K562 (cell line): Measurements from ENCODE around the gene MTF1. TPM values are rescaled to one million over a fixed set of nuclear protein-coding genes. Genes with fewer than 3 reads are reported as not detected.

ENCODE experiments used
- ATAC-seq: fragments of 200-7000 bp; cut with Tn5 transposase; 3 replicates; pipeline ENCODE4 v1.9.1; 2020; ENCODE audit warnings: moderate library complexity
- BruUV-seq: library from RNA; stranded (reverse); fragments of 400-500 nt; replicated peaks from 2 replicates; lab custom pipeline; 2021; lab: Mats Ljungman, UMichigan
- CTCF ChIA-PET: fragments of 300-600 bp; formaldehyde crosslinking; extraction: SDS; loops from one replicate; lab custom pipeline; 2021; ENCODE audit warnings: low intra/inter-chr PET ratio; lab: Yijun Ruan, JAX
- POLR2A ChIA-PET: fragments of 300-600, 350-650 bp; sonication (Branson Sonifier 250); formaldehyde crosslinking; extraction: SDS; loops from one replicate; lab custom pipeline; 2021; ENCODE audit warnings: antibody characterized with exemption, inconsistent platforms; lab: Yijun Ruan, JAX
- DNase-seq, 4 experiments: peaks; one replicate each; pipeline versions ENCODE4 v3.0.0 to v3.0.0-alpha.2; 2011 to 2018; ENCODE audit warnings: low spot score in 3 of 4, mixed read lengths in 3 of 4; ENCODE audit errors: extremely low read depth in 1 of 4
- FAIRE-seq: peaks from 2 replicates; lab custom pipeline; 2011; peaks lifted over from hg19 to GRCh38; lab: Jason Lieb, UNC
- H2AFZ ChIP-seq: 2 replicates; pipeline ENCODE4 v1.6.0; 2011; ENCODE audit warnings: low read depth, low read length, control low read depth, inconsistent platforms
- H3K27ac ChIP-seq: fragments of 200-600 bp; 3 replicates; pipeline ENCODE4 v1.8.0; 2011; ENCODE audit warnings: low read depth, mild to moderate bottlenecking, control low read depth, inconsistent platforms, low read length, moderate library complexity, mixed read lengths; ENCODE audit errors: extremely low read depth
- H3K27me3 ChIP-seq, 2 experiments: fragments of 300-600 bp in 1 of 2; 2 replicates in 1 of 2; 3 replicates in 1 of 2; pipeline versions ENCODE4 v1.6.0 to v1.8.0; 2011; ENCODE audit warnings: inconsistent platforms in 2 of 2, low read length in 2 of 2, mild to moderate bottlenecking in 1 of 2, mixed read lengths in 1 of 2, moderate library complexity in 1 of 2; ENCODE audit not compliant: control insufficient read depth in 2 of 2, insufficient read depth in 2 of 2
- H3K36me3 ChIP-seq: fragments of 300-600 bp; 3 replicates; pipeline ENCODE4 v1.8.0; 2011; ENCODE audit warnings: mild to moderate bottlenecking, low read length, inconsistent platforms; ENCODE audit not compliant: control insufficient read depth, insufficient read depth
- H3K4me1 ChIP-seq, 2 experiments: fragments of 200-600 bp in 1 of 2; replicated peaks in 1 of 2; 2 replicates in 1 of 2; 3 replicates in 1 of 2; pipeline versions ENCODE4 v1.5.1 to v1.8.0; 2011; ENCODE audit warnings: inconsistent platforms in 2 of 2, low read length in 2 of 2, mild to moderate bottlenecking in 1 of 2, mixed read lengths in 1 of 2, moderate library complexity in 1 of 2; ENCODE audit not compliant: control insufficient read depth in 2 of 2, insufficient read depth in 2 of 2
- H3K4me2 ChIP-seq: 2 replicates; pipeline ENCODE4 v1.6.1; 2011; ENCODE audit warnings: low read length, control low read depth, inconsistent platforms, mixed read lengths; ENCODE audit not compliant: insufficient read depth
- H3K4me3 ChIP-seq: fragments of 200-600 bp; sonication (generic), shearing (Covaris generic); 2 replicates; pipeline ENCODE4 v1.5.1; 2016; ENCODE audit warnings: control low read depth, inconsistent platforms
- H3K79me2 ChIP-seq: fragments of 200-600 bp; 3 replicates; pipeline ENCODE4 v1.8.0; 2011; ENCODE audit warnings: low read length, inconsistent platforms; ENCODE audit not compliant: control insufficient read depth, insufficient read depth
- H3K9ac ChIP-seq, 2 experiments: 2 replicates each; pipeline versions ENCODE4 v1.6.0 to v1.6.1; 2011; ENCODE audit warnings: low read depth in 2 of 2, low read length in 2 of 2, control low read depth in 1 of 2, inconsistent platforms in 1 of 2, mild to moderate bottlenecking in 1 of 2, mixed read lengths in 1 of 2; ENCODE audit not compliant: insufficient read depth in 1 of 2
- H3K9me1 ChIP-seq: one replicate; pipeline ENCODE4 v1.6.0; 2011; ENCODE audit warnings: inconsistent platforms, mild to moderate bottlenecking, low read length, moderate library complexity; ENCODE audit not compliant: control insufficient read depth, insufficient read depth
- H3K9me3 ChIP-seq: replicated peaks from 2 replicates; pipeline ENCODE4 v1.5.1; 2011; ENCODE audit warnings: low read depth, low read length, inconsistent platforms; ENCODE audit not compliant: control insufficient read depth, insufficient read depth
- H4K20me1 ChIP-seq: replicated peaks from 2 replicates; pipeline ENCODE4 v1.6.1; 2011; ENCODE audit warnings: low read length, inconsistent platforms, mixed read lengths; ENCODE audit not compliant: control insufficient read depth, insufficient read depth
- CHD2 ChIP-seq: IDR thresholded peaks from 2 replicates; pipeline ENCODE4 v1.6.1; 2011; ENCODE audit warnings: low read depth, low read length
- CSDE1 ChIP-seq, 2 experiments: fragments of 450-650 bp; IDR thresholded peaks; 2 replicates each; pipeline ENCODE4 v1.6.1; 2016; ENCODE audit warnings: mild to moderate bottlenecking in 1 of 2
- GABPB2 ChIP-seq: fragments of 250-450 bp; sonication (Bioruptor Pico); conservative IDR thresholded peaks from 2 replicates; pipeline ENCODE4 v1.5.1; 2021; ENCODE audit warnings: mild to moderate bottlenecking
- KAT8 ChIP-seq: fragments of 450-650 bp; IDR thresholded peaks from 2 replicates; pipeline ENCODE4 v1.6.1; 2016; ENCODE audit warnings: low read depth, mild to moderate bottlenecking
- KLF16 ChIP-seq: IDR thresholded peaks from 2 replicates; pipeline ENCODE4 v1.6.1; 2016; ENCODE audit warnings: antibody characterized with exemption
- POLR2A ChIP-seq: fragments of 450-650 bp; conservative IDR thresholded peaks from 2 replicates; pipeline ENCODE4 v1.6.1; 2016
- POLR2AphosphoS5 ChIP-seq: IDR thresholded peaks from 2 replicates; pipeline ENCODE4 v1.6.1; 2011; ENCODE audit warnings: mild to moderate bottlenecking, low read depth, low read length, moderate library complexity; ENCODE audit not compliant: control insufficient read depth, insufficient read depth
- POLR2B ChIP-seq: fragments of 450-650 bp; IDR thresholded peaks from 2 replicates; pipeline ENCODE4 v1.6.1; 2018; ENCODE audit warnings: low read depth; ENCODE audit not compliant: partially characterized antibody
- SMARCE1 ChIP-seq: fragments of 450-650 bp; IDR thresholded peaks from 2 replicates; pipeline ENCODE4 v1.7.1; 2016; ENCODE audit warnings: mild to moderate bottlenecking
- SREBF2 ChIP-seq: sonication (generic); formaldehyde crosslinking; IDR thresholded peaks from 2 replicates; pipeline ENCODE4 v1.4.0; 2020; ENCODE audit warnings: mild to moderate bottlenecking, missing genetic modification reagents
- SUPT5H ChIP-seq: fragments of 450-650 bp; IDR thresholded peaks from 2 replicates; pipeline ENCODE4 v1.6.1; 2016
- ZBED1 ChIP-seq: IDR thresholded peaks from 2 replicates; pipeline ENCODE4 v1.6.1; 2014
- ZNF347 ChIP-seq: fragments of 450-650 bp; formaldehyde crosslinking; IDR thresholded peaks from 2 replicates; pipeline ENCODE4 v1.4.0; 2020; ENCODE audit warnings: low read depth, mild to moderate bottlenecking, moderate library complexity
- ZNF75A ChIP-seq: fragments of 450-650 bp; formaldehyde crosslinking; IDR thresholded peaks from 2 replicates; pipeline ENCODE4 v1.4.0; 2020; ENCODE audit warnings: mild to moderate bottlenecking
- WGBS: fragments of 100-300 bp; shearing (Covaris generic); methylation state at CpG from one replicate; pipeline ENCODE4 v1.1.6; 2016; ENCODE audit warnings: low coverage, mixed read lengths; ENCODE audit not compliant: insufficient coverage; ENCODE audit errors: missing lambda C conversion rate; 5-methylcytosine and 5-hydroxymethylcytosine counted together
- in situ Hi-C: fragments of 300-500 bp; cut with MboI; formaldehyde crosslinking; loops from 4 replicates; pipeline ENCODE4 v1.15.0; 2018; ENCODE audit warnings: inconsistent platforms, mixed read lengths
- intact Hi-C: fragments of 100-400 bp; cut with micrococcal nuclease; formaldehyde crosslinking; loops from 2 replicates; pipeline ENCODE4 v1.14.2; 2022
- polyA plus RNA-seq, 8 experiments: library from polyadenylated mRNA; depleted of rRNA in 4 of 8; stranded (reverse) in 5 of 8; unstranded in 3 of 8; fragments of >200 nt; fragmentation: Nextera tagmentation in 2 of 8; fragmentation: Illumina TruSeq in 1 of 8; extraction: Ambion mirVana in 2 of 8; extraction: Trizol in 1 of 8; gene quantifications; 2 replicates each; pipeline versions ENCODE4 v1.2.1 to v1.2.3, GENCODE V29; 2011 to 2014; ENCODE audit warnings: inconsistent platforms in 1 of 8, missing spikeins in 1 of 8
- total RNA-seq, 7 experiments: library from RNA; depleted of rRNA in 6 of 7; stranded (reverse); fragments of >200 nt in 6 of 7; fragmentation: Illumina TruSeq in 2 of 7; extraction: Trizol in 2 of 7; gene quantifications; 2 replicates each; pipeline versions ENCODE4 v1.2.1 to v1.2.3, GENCODE V29; 2011 to 2021; ENCODE audit warnings: low replicate concordance in 1 of 7
- TF ChIP-seq, protein P1 (sequence below): fragments of 450-650 bp; formaldehyde crosslinking; IDR thresholded peaks from 2 replicates; pipeline ENCODE4 v1.4.0; 2022; ENCODE audit warnings: missing genetic modification characterization
- TF ChIP-seq, protein P2 (sequence below): fragments of 250-450 bp; sonication (Bioruptor Pico); IDR thresholded peaks from 2 replicates; pipeline ENCODE4 v1.5.0; 2021
- TF ChIP-seq, protein P3 (sequence below): sonication (generic); formaldehyde crosslinking; IDR thresholded peaks from 2 replicates; pipeline ENCODE4 v1.8.0; 2023; ENCODE audit warnings: mild to moderate bottlenecking, missing genetic modification reagents
- TF ChIP-seq, protein P4 (sequence below): fragments of 250-450 bp; sonication (Bioruptor Pico); IDR thresholded peaks from 2 replicates; pipeline ENCODE4 v1.5.0; 2021

The MTF1 gene
- total and polyA plus RNA-seq, 9 of the 15 experiments (the other 6 are each of a cell fraction or from before 2014, with no cell fraction given) = 1.1 to 12.2 (median 4.3) TPM

DNA sequence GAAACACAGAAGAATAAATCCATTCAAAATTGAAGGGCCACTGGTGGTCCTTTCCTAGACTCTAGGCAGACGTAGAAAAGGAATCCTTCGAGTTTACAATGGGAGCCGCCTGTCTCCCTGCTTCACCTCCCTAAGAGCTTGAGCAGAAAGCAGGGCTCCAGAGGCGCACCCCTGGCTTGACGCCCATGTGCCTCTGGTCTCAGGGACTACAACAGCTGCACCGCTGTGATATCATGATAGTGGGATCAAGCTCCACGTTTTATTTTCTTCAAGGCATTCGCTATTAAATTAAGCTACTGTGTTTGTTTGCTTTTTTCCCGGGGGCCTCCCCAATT, 52.2 kb downstream of the MTF1 start (continued):
- TF ChIP-seq, protein P1, sequence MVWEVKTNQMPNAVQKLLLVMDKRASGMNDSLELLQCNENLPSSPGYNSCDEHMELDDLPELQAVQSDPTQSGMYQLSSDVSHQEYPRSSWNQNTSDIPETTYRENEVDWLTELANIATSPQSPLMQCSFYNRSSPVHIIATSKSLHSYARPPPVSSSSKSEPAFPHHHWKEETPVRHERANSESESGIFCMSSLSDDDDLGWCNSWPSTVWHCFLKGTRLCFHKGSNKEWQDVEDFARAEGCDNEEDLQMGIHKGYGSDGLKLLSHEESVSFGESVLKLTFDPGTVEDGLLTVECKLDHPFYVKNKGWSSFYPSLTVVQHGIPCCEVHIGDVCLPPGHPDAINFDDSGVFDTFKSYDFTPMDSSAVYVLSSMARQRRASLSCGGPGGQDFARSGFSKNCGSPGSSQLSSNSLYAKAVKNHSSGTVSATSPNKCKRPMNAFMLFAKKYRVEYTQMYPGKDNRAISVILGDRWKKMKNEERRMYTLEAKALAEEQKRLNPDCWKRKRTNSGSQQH = no peak
- TF ChIP-seq, protein P2, sequence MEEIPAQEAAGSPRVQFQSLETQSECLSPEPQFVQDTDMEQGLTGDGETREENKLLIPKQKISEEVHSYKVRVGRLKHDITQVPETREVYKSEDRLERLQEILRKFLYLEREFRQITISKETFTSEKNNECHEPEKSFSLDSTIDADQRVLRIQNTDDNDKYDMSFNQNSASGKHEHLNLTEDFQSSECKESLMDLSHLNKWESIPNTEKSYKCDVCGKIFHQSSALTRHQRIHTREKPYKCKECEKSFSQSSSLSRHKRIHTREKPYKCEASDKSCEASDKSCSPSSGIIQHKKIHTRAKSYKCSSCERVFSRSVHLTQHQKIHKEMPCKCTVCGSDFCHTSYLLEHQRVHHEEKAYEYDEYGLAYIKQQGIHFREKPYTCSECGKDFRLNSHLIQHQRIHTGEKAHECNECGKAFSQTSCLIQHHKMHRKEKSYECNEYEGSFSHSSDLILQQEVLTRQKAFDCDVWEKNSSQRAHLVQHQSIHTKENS (CRISPR knock-in tag) = no peak
- TF ChIP-seq SREBF2 (CRISPR knock-in tag) = 0 out of 2 replicates have a peak, but pooled peaks have one; percentile 54
- TF ChIP-seq ZNF75A (CRISPR knock-in tag) = no peak
- TF ChIP-seq ZNF347 (CRISPR knock-in tag) = no peak
- no peak for TF ChIP-seq KAT8

DNA sequence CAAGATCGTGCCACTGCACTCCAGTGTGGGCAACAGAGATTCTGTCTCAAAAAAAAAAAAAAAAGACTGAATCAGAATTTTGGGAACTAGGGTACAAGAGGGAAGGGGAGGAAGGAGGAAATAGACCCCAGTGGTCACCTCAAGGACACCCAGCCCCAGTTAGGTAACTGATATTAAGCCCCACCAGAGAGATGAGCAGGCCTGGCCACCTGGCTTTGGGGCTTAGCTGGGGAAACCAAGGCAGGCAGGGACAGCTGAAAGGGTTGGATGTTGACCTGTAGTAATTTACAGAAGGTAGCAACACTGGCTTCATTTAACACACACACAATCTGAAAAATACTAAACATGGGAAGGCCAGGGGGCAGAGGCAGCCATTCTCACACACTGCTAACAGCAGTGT, 57.0 kb downstream of the MTF1 start:
- no TSS peak for BruUV-seq
- H2AFZ ChIP-seq = no peak overlapping the region
- TF ChIP-seq SUPT5H = peak; percentile 37
- TF ChIP-seq CHD2 = no peak
- no peak for TF ChIP-seq POLR2B
- no peak for TF ChIP-seq ZBED1
- no peak for TF ChIP-seq KLF16
- 0 out of 2 replicates have a peak, but pooled peaks have one; percentile 19 for TF ChIP-seq GABPB2
- peak; percentile 43; the same call in 1 of the 2 replicates for TF ChIP-seq POLR2A
- no peak for TF ChIP-seq CSDE1 (IDR thresholded peaks at IDR 0.05)
- TF ChIP-seq, protein P3, sequence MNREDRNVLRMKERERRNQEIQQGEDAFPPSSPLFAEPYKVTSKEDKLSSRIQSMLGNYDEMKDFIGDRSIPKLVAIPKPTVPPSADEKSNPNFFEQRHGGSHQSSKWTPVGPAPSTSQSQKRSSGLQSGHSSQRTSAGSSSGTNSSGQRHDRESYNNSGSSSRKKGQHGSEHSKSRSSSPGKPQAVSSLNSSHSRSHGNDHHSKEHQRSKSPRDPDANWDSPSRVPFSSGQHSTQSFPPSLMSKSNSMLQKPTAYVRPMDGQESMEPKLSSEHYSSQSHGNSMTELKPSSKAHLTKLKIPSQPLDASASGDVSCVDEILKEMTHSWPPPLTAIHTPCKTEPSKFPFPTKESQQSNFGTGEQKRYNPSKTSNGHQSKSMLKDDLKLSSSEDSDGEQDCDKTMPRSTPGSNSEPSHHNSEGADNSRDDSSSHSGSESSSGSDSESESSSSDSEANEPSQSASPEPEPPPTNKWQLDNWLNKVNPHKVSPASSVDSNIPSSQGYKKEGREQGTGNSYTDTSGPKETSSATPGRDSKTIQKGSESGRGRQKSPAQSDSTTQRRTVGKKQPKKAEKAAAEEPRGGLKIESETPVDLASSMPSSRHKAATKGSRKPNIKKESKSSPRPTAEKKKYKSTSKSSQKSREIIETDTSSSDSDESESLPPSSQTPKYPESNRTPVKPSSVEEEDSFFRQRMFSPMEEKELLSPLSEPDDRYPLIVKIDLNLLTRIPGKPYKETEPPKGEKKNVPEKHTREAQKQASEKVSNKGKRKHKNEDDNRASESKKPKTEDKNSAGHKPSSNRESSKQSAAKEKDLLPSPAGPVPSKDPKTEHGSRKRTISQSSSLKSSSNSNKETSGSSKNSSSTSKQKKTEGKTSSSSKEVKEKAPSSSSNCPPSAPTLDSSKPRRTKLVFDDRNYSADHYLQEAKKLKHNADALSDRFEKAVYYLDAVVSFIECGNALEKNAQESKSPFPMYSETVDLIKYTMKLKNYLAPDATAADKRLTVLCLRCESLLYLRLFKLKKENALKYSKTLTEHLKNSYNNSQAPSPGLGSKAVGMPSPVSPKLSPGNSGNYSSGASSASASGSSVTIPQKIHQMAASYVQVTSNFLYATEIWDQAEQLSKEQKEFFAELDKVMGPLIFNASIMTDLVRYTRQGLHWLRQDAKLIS (CRISPR knock-in tag) = no peak
- TF ChIP-seq SMARCE1 = no peak
- TF ChIP-seq, protein P4, sequence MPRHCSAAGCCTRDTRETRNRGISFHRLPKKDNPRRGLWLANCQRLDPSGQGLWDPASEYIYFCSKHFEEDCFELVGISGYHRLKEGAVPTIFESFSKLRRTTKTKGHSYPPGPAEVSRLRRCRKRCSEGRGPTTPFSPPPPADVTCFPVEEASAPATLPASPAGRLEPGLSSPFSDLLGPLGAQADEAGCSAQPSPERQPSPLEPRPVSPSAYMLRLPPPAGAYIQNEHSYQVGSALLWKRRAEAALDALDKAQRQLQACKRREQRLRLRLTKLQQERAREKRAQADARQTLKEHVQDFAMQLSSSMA (CRISPR knock-in tag) = no peak
- TF ChIP-seq POLR2AphosphoS5 = peak; percentile 55; the same call in 1 of the 2 replicates

More for the DNA sequence above, 57.0 kb downstream of the MTF1 start:
- Histone ChIP-seq H3K79me2 (peaks cover 26% of the 10 kb centered on the region), H3K9me3 (no peaks in the 10 kb centered on the region), H3K36me3 (peaks cover 65% of the 10 kb centered on the region), H3K4me2 (no peak overlapping the region), H3K27ac (no peak overlapping the region), H3K4me1 (peaks cover 5 to 11% of the 10 kb centered on the region in 2 experiments; a peak in 4 of 5 replicates), H3K27me3 (no peaks in the 10 kb centered on the region), H3K9me1 (peaks cover 3% of the 10 kb centered on the region), H4K20me1 (peaks cover 10% of the 10 kb centered on the region; the same call in 1 of the 2 replicates), H3K4me3 (no peak overlapping the region), H3K9ac (no peak overlapping the region)
- 100% methylated on average over 1 of the region's 1 CpG for WGBS
- no peak for FAIRE-seq
- CTCF ChIA-PET = no interaction called here
- intact Hi-C loops = no loop called here
- no peak for DNase-seq
- POLR2A ChIA-PET = interaction anchor here (0.5 to 0.6 kb wide), 3 partner anchors 37 to 577 kb away, joined by 3 read pairs; no protein-coding TSS in a partner anchor
- no peak for ATAC-seq
- in situ Hi-C loops = no loop called here
